Duodenal mucosa (tissue), 2 donors: Measurements from ENCODE around the gene ZMYND19.
"Not testable (repeated sequence)": the region's sequence is repeated elsewhere in the genome, so short reads cannot be mapped to it uniquely, and the experiment has no call there.

ENCODE experiments used
- H3K27ac ChIP-seq: one replicate; pipeline ENCODE4 v1.7.0; 2013; ENCODE audit warnings: low read depth, low read length
- H3K27me3 ChIP-seq, 2 donors: one replicate each; pipeline ENCODE4 v1.7.0; 2013; ENCODE audit warnings: low read length in 2 of 2, control low read depth in 1 of 2; ENCODE audit not compliant: insufficient read depth in 2 of 2, control insufficient read depth in 1 of 2
- H3K36me3 ChIP-seq, 2 donors: one replicate each; pipeline ENCODE4 v1.7.0; 2013; ENCODE audit warnings: low read length in 2 of 2, control low read depth in 1 of 2; ENCODE audit not compliant: insufficient read depth in 2 of 2, control insufficient read depth in 1 of 2
- H3K4me1 ChIP-seq, 2 donors: one replicate each; pipeline ENCODE4 v1.7.0; 2013; ENCODE audit warnings: low read length in 2 of 2, control low read depth in 1 of 2; ENCODE audit not compliant: insufficient read depth in 2 of 2, control insufficient read depth in 1 of 2
- H3K4me3 ChIP-seq, 2 donors: one replicate each; pipeline ENCODE4 v1.7.0; 2013; ENCODE audit warnings: low read length in 2 of 2, low read depth in 1 of 2
- H3K9ac ChIP-seq, 2 donors: one replicate each; pipeline ENCODE4 v1.7.0; 2013; ENCODE audit warnings: low read length in 2 of 2, low read depth in 1 of 2
- H3K9me3 ChIP-seq, 2 donors: one replicate each; pipeline ENCODE4 v1.7.0; 2013; ENCODE audit warnings: low read length in 2 of 2, control low read depth in 1 of 2; ENCODE audit not compliant: control insufficient read depth in 1 of 2

ZMYND19 gene

DNA sequence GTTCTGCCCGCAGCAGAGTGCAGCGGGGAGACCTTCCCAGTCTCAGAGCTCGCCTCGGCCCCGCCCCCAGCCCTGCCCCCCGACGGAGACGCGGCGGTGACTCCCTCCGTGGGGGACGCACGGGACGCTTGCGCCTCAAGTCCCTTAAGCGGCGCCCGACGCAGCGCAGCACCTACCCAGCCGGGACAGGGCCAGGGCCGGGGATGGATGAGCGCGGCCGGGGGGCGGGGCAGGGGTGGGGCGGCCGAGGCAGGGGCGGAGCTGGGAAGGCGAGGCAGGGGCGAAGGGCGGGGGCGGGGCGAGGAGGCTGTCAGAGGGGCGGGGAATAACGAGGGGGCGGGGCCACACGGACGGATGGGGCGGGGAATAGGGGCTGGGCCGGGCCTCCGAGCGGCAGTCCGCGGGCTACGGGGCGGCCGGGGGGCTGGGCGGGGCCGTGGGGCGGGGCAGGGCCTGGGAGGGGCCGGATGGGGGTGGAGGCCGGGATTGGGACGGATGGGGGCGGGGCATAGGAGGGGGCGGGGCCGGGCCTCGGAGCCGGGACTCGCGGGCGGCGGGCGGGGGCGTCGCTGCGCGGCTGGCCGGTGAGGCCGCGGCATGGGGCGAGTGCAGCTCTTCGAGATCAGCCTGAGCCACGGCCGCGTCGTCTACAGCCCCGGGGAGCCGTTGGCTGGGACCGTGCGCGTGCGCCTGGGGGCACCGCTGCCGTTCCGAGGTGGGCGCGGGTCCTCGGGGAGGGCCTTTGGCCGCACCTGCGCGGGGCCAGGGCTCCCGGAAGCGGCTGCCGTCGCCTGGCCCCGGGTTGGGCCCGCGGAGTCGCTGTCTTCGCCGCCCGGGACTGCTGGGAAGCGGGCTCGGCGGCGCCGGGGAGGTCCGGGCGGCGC, 15.1 kb upstream of the ZMYND19 start, which contains the start of gene ARRDC1:
ARRDC1 (plus strand) TSS at position 566 of the 884 bp plus-strand sequence; CDS start at position 598, 32 bp downstream.
- no peaks in the 10 kb centered on the region for H3K9me3 ChIP-seq
- H3K9ac ChIP-seq = peak within 1 kb of the TSS; percentile 79 to 88
- peak within 1 kb of the TSS; percentile 83 for H3K27ac ChIP-seq
- peak within 1 kb of the TSS; percentile 79 to 89 for H3K4me3 ChIP-seq
- H3K4me1 ChIP-seq = peaks cover 14 to 15% of the 10 kb centered on the region in 2 donors
- H3K36me3 ChIP-seq = no peaks in the 10 kb centered on the region
- H3K27me3 ChIP-seq = peaks cover 0 to 5% of the 10 kb centered on the region in 2 donors

DNA sequence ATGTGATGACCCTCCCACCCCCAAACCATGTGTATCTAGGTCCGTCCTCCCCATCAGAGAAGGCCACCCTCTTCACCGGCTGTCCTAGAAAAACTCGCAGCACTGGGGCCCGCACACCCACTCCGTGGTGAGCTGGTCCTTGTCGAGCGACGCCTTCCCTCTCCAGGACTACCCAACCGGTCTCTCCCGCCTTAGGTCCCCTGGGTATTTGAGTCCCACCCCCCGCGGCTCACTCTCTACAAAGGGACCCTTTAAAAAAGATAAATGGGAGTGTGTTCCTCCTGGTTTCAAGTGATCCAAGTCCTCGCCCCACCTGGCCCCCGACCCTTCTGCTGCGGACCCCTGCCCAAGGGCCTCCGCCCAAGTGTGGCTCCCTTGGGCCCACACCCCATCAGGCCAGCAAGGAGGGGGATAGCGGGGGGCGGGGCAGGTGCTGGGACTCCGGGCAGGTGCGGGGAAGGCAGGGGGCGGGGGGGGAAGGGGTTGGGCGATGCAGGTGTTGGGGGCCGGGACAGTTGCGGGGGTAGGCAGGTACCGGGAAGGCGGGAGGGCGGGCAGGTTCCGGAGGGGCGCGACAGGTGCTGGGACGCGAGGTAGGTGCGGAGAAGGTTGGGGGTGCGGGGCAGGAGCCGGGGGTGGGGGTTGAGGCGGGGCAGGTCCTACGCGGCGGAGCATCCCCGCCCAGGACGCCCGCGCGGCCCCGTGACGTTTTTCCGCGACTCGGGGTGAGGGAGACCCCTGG, 14.2 kb upstream of the ZMYND19 start:
- H3K4me3 ChIP-seq = no peak overlapping the region
- H3K4me1 ChIP-seq = peaks cover 14 to 15% of the 10 kb centered on the region in 2 donors
- H3K36me3 ChIP-seq = no peaks in the 10 kb centered on the region
- H3K27me3 ChIP-seq = peaks cover 0 to 5% of the 10 kb centered on the region in 2 donors
- H3K9me3 ChIP-seq = no peaks in the 10 kb centered on the region
- no peak overlapping the region for H3K27ac ChIP-seq
- H3K9ac ChIP-seq = no peak overlapping the region

DNA sequence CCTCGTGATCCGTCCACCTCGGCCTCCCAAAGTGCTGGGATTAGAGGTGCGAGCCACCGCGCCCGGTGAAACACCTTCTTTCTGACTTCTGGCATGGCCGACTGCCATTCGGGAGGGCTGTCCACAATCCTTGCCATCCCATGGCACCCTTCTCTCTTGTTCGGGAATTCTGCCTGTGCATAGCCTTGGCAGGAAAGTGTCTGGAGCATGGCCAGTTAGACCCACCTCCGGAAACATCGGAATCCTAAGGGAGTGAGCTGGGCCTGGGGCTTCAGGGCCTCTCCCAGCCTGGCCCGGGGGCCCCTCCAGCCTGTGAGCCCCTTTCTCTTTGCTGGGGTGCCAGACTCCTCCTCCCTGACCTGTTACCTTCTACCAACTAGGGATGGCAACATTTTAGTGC, 13.6 kb upstream of the ZMYND19 start:
- Histone ChIP-seq H3K27me3 (peaks cover 0 to 5% of the 10 kb centered on the region in 2 donors), H3K36me3 (no peaks in the 10 kb centered on the region), H3K9me3 (no peaks in the 10 kb centered on the region), H3K9ac (no peak overlapping the region), H3K4me1 (peaks cover 14 to 15% of the 10 kb centered on the region in 2 donors), H3K27ac (no peak overlapping the region), H3K4me3 (no peak overlapping the region)

DNA sequence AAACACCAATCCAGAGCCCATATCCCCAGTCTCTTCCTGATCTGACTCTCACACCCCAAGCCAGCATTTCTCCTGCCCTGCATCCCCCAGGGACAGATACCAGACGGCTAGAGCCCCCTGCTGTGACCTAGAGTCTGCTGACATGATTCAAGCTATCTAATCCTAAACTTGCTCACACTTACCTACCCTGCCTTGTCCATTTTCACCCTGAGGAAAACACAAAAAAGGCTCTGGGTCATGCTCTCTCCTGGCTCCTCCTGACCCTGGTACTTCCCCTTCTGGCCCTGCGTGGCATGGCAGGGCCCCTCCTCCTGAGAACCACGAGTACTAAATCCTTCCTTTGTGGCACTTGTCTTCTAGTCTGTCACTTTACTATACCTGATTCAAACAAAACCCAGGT, 12.3 kb upstream of the ZMYND19 start:
- H3K9ac ChIP-seq = no peak overlapping the region
- no peak overlapping the region for H3K27ac ChIP-seq

DNA sequence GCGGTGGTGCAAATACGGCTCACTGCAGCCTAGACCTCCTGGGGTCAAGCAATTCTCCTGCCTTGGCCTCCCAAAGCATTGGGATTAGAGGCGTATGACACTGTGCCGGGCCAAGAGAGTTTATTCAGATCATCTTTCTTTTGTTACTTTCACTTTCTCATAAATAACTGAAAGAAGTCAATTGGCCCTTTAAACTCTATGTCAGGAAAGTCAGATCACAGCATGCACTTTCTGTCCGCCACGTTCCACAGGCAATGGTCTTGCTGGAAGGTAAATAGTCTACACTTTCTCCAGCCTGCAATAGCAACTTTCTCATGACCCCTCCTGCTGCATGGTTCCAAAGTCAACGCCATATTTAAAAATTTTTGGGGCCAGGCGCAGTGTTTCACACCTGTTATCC, 8.6 kb upstream of the ZMYND19 start:
- Histone ChIP-seq H3K36me3 (no peaks in the 10 kb centered on the region), H3K27ac (no peak overlapping the region), H3K4me1 (no peaks in the 10 kb centered on the region), H3K4me3 (no peak overlapping the region), H3K9me3 (no peaks in the 10 kb centered on the region), H3K9ac (no peak overlapping the region), H3K27me3 (peaks cover 0 to 2% of the 10 kb centered on the region in 2 donors)

More for the DNA sequence above, 12.3 kb upstream of the ZMYND19 start:
- H3K27me3 ChIP-seq = peaks cover 0 to 5% of the 10 kb centered on the region in 2 donors
- H3K9me3 ChIP-seq = no peaks in the 10 kb centered on the region
- peaks cover 14% of the 10 kb centered on the region in 2 donors for H3K4me1 ChIP-seq
- H3K4me3 ChIP-seq = no peak overlapping the region
- H3K36me3 ChIP-seq = no peaks in the 10 kb centered on the region

DNA sequence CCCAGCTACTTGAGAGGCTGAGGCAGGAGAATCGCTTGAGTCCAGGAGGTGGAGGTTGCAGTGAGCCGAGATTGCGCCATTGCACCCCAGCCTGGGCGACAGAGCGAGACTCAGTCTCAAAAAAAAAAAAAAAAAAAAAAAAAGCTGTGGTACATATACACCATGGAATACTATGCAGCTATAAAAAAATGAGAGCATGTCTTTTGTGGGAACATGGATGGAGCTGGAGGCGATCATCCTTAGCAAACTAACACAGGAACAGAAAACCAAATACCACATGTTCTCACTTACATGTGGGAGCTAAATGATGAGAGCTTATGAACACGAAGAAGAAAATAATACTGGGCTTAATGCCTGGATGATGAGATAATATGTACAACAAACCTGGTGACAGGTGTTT, 6.3 kb upstream of the ZMYND19 start:
- H3K27ac ChIP-seq, H3K4me3 ChIP-seq, H3K36me3 ChIP-seq, H3K9me3 ChIP-seq, H3K4me1 ChIP-seq, H3K9ac ChIP-seq, H3K27me3 ChIP-seq: not testable (repeated sequence)

DNA sequence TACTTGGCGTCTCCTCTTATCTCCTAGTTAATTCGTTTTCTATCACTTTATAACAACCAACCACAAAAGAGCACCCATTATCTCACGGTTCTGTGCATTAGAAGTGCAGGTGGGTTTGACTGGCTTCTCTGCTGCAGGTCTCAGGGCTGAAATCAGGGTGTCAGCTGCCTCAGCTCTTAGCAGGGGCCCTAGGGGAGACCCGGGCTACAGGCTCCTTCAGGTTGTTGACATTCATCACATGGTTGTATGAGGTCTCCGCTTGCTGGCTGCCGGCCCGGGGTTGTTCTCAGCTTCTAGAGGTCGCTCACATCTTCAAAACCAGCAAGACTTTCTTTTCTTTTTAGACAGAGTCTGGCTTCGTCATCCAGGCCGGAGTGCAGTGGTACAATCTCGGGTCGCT, 2.9 kb upstream of the ZMYND19 start:
- Histone ChIP-seq H3K9ac (no peak overlapping the region), H3K4me3 (no peak overlapping the region)

DNA sequence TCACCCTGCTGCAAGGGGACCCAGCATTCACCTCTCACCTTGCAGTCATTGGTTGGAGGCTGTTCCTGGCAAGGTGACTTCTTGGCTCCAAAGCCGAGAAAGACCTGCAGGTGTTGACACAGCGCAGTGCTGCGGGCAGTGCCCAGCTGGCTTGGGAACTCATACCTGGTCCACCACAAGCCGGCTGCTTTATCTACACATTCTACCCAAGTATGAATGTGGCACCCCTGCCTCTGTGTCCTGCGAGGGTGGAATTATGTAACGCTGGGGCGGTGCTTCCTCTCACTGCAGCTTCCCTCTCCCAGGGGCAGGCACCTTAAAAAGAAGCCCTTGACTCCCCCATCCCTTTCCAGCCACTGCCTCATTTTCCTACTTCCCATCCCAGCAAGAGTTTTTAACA, 2.5 kb upstream of the ZMYND19 start:
- H3K4me1 ChIP-seq = peaks cover 12 to 19% of the 10 kb centered on the region in 2 donors
- H3K4me3 ChIP-seq = no peak overlapping the region
- H3K9ac ChIP-seq = no peak overlapping the region
- H3K27me3 ChIP-seq = no peaks in the 10 kb centered on the region
- H3K9me3 ChIP-seq = no peaks in the 10 kb centered on the region
- H3K27ac ChIP-seq = no peak overlapping the region
- peaks cover 7 to 8% of the 10 kb centered on the region in 2 donors for H3K36me3 ChIP-seq

More for the DNA sequence above, 2.9 kb upstream of the ZMYND19 start:
- Histone ChIP-seq H3K27me3 (no peaks in the 10 kb centered on the region), H3K9me3 (no peaks in the 10 kb centered on the region), H3K4me1 (peaks cover 12 to 19% of the 10 kb centered on the region in 2 donors), H3K36me3 (peaks cover 3 to 4% of the 10 kb centered on the region in 2 donors), H3K27ac (no peak overlapping the region)

DNA sequence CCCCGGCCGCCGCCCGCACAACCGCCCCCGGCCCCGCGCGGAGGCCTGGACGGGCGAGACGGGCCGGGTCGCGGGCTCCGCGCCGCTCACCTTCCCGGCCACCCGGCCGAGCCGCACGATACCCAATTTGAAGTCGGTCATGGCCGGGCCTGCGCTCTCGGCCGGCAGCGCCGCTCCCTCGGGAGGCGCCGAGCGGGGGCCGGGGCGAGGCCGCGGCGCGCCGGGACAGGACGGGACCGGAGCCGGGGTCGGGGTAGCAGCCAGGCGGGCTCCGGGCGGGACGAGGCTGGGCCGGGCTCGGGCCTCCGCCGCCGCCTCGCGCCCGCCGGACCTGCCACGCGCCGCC, 216 bp downstream of the ZMYND19 start:
- Histone ChIP-seq H3K36me3 (peaks cover 8 to 32% of the 10 kb centered on the region in 2 donors), H3K4me3 (peak overlapping the region in 1 of 2 donors; percentile 74), H3K9me3 (no peaks in the 10 kb centered on the region), H3K9ac (no peak overlapping the region), H3K27me3 (no peaks in the 10 kb centered on the region), H3K4me1 (peaks cover 12 to 19% of the 10 kb centered on the region in 2 donors), H3K27ac (no peak overlapping the region)
